HFFc6 (cell line): ENCODE measurements around the gene COG1. TPM values are rescaled to one million over a fixed set of nuclear protein-coding genes. Genes with fewer than 3 reads are reported as not detected.

ENCODE experiments used
- DNase-seq: peaks from one replicate; pipeline ENCODE4 v3.0.0-alpha.2; 2018
- H3K27ac Mint-ChIP-seq: 2 replicates; pipeline ENCODE4 v1.8.0; 2020; ENCODE audit warnings: mild to moderate bottlenecking, mixed read lengths
- H3K27me3 Mint-ChIP-seq: 2 replicates; pipeline ENCODE4 v1.8.0; 2021; ENCODE audit warnings: mild to moderate bottlenecking, moderate library complexity, mixed read lengths; ENCODE audit not compliant: insufficient read depth
- H3K36me3 Mint-ChIP-seq: 2 replicates; pipeline ENCODE4 v1.8.0; 2021; ENCODE audit warnings: low read depth, mixed read lengths
- H3K4me1 Mint-ChIP-seq: 2 replicates; pipeline ENCODE4 v1.8.0; 2020; ENCODE audit warnings: low read depth, mixed read lengths
- H3K4me3 Mint-ChIP-seq: 2 replicates; pipeline ENCODE4 v1.8.0; 2020; ENCODE audit warnings: mild to moderate bottlenecking, moderate library complexity, mixed read lengths
- H3K9me3 Mint-ChIP-seq: 2 replicates; pipeline ENCODE4 v1.8.0; 2020; ENCODE audit warnings: mild to moderate bottlenecking, mixed read lengths
- total RNA-seq, 6 experiments: library from RNA; stranded (reverse); fragmentation: NEBNext Ultra II Directional; extraction: Animal tissue kit (Norgen Biotek cat#: 25700); gene quantifications; 2 replicates in 1 of 6; 3 replicates in 5 of 6; pipeline ENCODE4 v1.2.3, GENCODE V29; 2021
- TF ChIP-seq, protein P1 (sequence below): fragments of 200-600 bp; sonication (generic); IDR thresholded peaks from 2 replicates; pipeline ENCODE4 v1.5.0; 2021; ENCODE audit warnings: antibody characterized with exemption, mild to moderate bottlenecking

Gene COG1
- total RNA-seq, 6 experiments from 2014 or later: 47.3 to 59.0 (median 55.8) TPM

DNA sequence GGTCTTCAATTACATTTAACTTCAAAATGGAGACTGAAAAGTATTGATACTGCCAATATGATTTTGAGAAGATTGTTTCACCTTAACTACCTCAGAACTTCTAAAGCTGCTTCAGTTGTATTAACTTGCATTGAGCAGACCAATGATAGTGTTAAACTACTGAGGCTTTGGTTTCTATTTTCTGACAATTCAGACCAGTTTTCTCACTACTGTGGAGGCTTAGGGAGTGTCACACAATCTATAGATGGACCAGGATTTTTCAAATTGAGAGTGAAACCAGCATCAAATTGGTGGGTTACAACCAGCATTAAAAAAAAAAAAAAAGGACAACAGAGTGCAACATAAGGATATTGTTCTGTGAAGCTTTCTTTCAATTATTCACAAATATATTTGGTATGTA, 21.2 kb downstream of the COG1 start:
- DNase-seq: no peak
- Mint-ChIP-seq H3K27me3 (peaks cover 3% of the 10 kb centered on the region; the same call in 1 of the 2 replicates), H3K9me3 (no peaks in the 10 kb centered on the region), H3K4me1 (peaks cover 14% of the 10 kb centered on the region), H3K27ac (no peak overlapping the region), H3K36me3 (peaks cover 24% of the 10 kb centered on the region), H3K4me3 (no peak overlapping the region)
- TF ChIP-seq, protein P1, sequence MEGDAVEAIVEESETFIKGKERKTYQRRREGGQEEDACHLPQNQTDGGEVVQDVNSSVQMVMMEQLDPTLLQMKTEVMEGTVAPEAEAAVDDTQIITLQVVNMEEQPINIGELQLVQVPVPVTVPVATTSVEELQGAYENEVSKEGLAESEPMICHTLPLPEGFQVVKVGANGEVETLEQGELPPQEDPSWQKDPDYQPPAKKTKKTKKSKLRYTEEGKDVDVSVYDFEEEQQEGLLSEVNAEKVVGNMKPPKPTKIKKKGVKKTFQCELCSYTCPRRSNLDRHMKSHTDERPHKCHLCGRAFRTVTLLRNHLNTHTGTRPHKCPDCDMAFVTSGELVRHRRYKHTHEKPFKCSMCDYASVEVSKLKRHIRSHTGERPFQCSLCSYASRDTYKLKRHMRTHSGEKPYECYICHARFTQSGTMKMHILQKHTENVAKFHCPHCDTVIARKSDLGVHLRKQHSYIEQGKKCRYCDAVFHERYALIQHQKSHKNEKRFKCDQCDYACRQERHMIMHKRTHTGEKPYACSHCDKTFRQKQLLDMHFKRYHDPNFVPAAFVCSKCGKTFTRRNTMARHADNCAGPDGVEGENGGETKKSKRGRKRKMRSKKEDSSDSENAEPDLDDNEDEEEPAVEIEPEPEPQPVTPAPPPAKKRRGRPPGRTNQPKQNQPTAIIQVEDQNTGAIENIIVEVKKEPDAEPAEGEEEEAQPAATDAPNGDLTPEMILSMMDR: no peak

- Mint-ChIP-seq H3K36me3 (peaks cover 19% of the 10 kb centered on the region), H3K4me1 (peaks cover 8% of the 10 kb centered on the region), H3K4me3 (no peak overlapping the region), H3K9me3 (no peaks in the 10 kb centered on the region), H3K27me3 (peaks cover 3% of the 10 kb centered on the region; the same call in 1 of the 2 replicates), H3K27ac (no peak overlapping the region)
- DNase-seq: no peak
- TF ChIP-seq, protein P1: no peak
Observed at GRCh38 chr17:73214851-73215250, 22.0 kb downstream of the COG1 start.

DNA sequence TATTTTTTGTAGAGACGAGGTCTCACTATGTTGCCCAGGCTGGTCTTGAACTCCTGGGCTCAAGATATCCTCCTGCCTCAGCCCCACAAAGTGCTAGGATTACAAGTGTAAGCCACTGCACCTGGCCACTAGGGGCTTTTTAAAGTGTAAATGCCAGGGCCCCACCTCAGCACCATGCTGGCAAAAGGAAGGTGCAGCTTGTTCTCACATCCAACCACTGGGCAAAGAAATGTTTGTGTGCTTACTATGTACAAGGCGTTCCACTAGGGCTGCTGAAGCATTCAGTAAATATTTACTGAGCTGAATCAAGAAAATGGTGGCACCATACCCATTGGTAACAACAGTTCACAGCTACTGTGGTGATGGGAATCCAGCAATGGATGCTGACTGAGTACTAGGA, 22.6 kb downstream of the COG1 start:
- Mint-ChIP-seq H3K27me3 (peaks cover 3% of the 10 kb centered on the region; the same call in 1 of the 2 replicates), H3K4me1 (peaks cover 2% of the 10 kb centered on the region), H3K4me3 (no peak overlapping the region), H3K27ac (no peak overlapping the region), H3K9me3 (no peaks in the 10 kb centered on the region), H3K36me3 (peaks cover 13% of the 10 kb centered on the region; the same call in 1 of the 2 replicates)
- TF ChIP-seq, protein P1: no peak; the same call in 1 of the 2 replicates
- DNase-seq: no peak

DNA sequence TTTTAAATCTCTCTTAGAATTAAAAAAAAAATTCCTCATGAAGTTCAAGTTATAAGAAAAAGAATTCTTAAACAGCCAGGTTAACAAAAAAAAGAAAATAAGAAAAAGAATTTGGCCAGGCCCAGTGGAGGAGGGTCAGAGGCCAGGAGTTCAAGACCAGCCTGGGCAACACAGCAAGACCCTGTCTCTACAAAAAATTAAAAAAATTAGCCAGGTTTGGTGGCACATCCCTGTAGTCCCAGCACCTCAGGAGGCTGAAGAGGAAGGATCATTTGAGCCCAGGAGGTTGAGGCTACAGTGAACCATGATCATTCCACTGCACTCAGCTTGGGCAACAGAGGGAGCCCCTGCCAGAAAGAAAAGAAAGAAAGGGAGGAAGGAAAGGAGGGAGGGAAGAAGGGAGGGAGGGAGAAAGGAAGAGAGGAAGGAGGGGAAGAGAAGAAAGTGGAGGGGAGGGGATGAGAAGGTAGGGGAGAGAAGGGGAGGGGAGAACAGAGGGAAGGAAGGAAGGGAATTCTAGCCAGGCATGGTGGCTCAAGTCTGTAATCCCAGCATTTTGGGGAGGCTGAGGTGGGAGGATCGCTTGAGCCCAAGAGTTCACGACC, 30.9 kb downstream of the COG1 start:
- no peak for DNase-seq
- Mint-ChIP-seq H3K36me3 (no peaks in the 10 kb centered on the region), H3K27me3 (no peaks in the 10 kb centered on the region), H3K4me3 (no peak overlapping the region), H3K9me3 (no peaks in the 10 kb centered on the region), H3K4me1 (peaks cover 37% of the 10 kb centered on the region), H3K27ac (no peak overlapping the region)
- TF ChIP-seq, protein P1: no peak

GRCh38 chr17:73224237-73224636, 31.4 kb downstream of the COG1 start:
- H3K27me3 Mint-ChIP-seq: no peaks in the 10 kb centered on the region
- no peak for DNase-seq
- peaks cover 42% of the 10 kb centered on the region for H3K4me1 Mint-ChIP-seq
- no peaks in the 10 kb centered on the region for H3K9me3 Mint-ChIP-seq
- TF ChIP-seq, protein P1: no peak
- H3K4me3 Mint-ChIP-seq: no peak overlapping the region
- H3K36me3 Mint-ChIP-seq: no peaks in the 10 kb centered on the region
- no peak overlapping the region for H3K27ac Mint-ChIP-seq
